CD4-positive, alpha-beta T cell treated with Interleukin-4 for 1 hour (primary cell): ENCODE data around the gene ZBTB3.
"Not testable (repeated sequence)": the region's sequence is repeated elsewhere in the genome, so short reads cannot be mapped to it uniquely, and the experiment has no call there.

Experiments used
- DNase-seq, 2 donors: peaks; one replicate each; pipeline ENCODE4 v3.0.0-alpha.2; 2020 to 2022

The ZBTB3 gene

DNA sequence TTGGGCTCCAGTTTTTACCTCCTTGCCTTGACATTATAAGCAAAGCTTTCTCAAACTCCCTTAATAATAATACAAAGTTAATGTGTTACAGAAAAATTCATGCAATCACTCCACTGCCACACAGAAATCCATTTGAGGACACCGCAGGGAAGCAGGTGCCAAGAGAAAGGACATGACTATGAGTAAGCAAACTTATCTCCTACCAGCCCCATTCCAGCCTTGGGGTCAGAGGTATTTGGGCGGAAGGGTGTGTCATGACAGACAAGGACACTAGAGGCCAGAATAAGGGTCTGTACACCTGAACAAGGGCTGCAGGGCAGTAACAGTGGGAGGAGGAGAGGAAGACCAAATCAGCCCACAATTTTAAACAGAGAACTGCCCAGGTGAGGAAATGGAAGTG lies 40.6 kb downstream of the ZBTB3 start:
- no peak for DNase-seq

- no peak for DNase-seq
Measured at GRCh38 chr11:62712861-62713260, 41.1 kb downstream of the ZBTB3 start.

- DNase-seq: no peak
Measured at GRCh38 chr11:62712276-62712812, 41.6 kb downstream of the ZBTB3 start.

DNA sequence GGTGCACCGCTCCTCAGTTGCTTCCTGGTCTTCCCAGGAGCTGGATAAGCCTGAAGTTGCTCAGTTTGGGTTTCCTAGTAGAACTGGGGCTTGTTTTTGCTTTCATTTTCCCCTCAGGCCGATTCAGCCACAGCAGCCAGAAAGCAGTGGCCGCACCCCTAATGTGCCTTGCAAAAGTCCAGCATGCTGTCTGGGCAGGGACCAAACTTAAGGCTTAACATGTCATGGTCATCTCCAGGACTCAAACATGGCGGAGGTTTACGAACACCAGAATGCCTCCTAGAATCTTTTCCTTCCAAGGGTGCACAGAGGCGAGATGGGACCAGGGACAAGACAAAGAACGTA lies 44.0 kb downstream of the ZBTB3 start:
- DNase-seq: no peak

- peak; percentile 98 to 99 for DNase-seq
Measured at GRCh38 chr11:62709247-62710000, 44.5 kb downstream of the ZBTB3 start.

GRCh38 chr11:62708793-62709192 lies 45.2 kb downstream of the ZBTB3 start:
- DNase-seq: peak; percentile 42 to 61

DNA sequence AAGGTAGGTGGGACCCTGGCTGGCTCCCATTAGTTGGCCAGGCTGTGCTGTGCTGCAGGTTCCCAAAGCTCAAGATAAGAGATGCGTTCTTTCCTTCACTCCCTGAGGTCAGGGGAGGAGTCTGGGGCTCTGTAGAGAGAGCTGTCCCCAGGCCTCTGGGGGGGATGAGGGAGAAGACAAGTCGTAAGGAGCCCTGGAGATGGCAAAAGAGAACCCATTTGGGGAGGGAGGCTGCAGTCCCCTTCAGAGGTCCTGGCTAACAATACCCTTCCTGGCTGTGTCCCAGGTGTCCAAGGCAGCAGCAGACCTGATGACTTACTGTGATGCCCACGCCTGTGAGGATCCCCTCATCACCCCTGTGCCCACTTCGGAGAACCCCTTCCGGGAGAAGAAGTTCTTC lies 45.6 kb downstream of the ZBTB3 start:
- no peak for DNase-seq

DNA sequence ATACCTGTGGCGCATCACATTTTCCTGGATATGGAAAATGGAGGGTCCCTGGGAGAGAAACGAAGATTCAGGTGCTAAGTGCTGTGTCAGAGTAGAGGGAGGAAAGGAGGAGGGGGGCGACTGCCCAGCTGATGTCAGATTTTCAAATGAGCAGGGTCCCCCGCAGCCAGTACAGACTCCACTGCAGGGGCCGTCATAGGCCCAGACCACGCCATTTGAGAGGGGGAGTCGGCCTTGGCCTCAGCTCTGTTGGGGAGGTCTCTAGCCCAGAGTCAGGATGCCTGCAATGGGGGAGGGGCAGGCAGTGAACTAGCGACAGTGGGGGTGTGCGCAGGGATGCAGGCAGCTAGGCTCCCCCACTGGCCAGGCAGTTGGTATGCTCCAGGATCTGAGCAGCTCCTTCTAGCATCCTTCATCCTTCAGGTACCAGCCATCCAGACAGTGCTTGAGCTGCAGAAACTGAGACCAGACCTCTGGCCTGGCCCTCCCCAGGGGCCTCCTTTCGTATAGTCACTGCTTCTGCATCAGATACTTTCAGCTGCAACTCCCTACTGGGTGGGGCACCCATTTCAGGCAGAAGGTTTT lies 46.6 kb downstream of the ZBTB3 start, which contains the start of the genes BSCL2 and GNG3:
TSS of gene BSCL2 (minus strand) at position 148 of the 585 bp plus-strand sequence. CDS start 229 bp downstream, outside the sequence.
TSS of gene GNG3 (plus strand) at position 400 of the 585 bp plus-strand sequence. CDS start 620 bp downstream, outside the sequence.
- DNase-seq: no peak

DNA sequence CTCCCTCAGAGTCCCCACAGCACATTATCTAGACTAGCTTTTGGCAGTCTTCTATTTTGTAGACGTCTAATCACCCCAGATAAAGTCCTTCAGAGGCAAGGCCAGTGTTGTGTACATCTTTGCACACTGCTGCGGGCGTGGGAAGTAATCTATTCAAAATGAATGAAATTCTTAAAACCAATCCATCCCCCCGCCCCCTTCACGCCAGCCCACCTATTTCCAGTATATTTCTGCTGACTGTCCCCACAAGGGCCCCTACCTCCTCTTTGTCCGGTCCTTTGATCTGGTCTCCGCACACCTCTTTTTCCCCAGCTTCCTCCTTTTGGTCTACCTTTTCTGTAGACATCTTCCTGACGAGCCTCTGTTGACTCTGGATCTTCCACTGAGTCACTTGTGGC lies 47.1 kb downstream of the ZBTB3 start:
- no peak for DNase-seq

DNA sequence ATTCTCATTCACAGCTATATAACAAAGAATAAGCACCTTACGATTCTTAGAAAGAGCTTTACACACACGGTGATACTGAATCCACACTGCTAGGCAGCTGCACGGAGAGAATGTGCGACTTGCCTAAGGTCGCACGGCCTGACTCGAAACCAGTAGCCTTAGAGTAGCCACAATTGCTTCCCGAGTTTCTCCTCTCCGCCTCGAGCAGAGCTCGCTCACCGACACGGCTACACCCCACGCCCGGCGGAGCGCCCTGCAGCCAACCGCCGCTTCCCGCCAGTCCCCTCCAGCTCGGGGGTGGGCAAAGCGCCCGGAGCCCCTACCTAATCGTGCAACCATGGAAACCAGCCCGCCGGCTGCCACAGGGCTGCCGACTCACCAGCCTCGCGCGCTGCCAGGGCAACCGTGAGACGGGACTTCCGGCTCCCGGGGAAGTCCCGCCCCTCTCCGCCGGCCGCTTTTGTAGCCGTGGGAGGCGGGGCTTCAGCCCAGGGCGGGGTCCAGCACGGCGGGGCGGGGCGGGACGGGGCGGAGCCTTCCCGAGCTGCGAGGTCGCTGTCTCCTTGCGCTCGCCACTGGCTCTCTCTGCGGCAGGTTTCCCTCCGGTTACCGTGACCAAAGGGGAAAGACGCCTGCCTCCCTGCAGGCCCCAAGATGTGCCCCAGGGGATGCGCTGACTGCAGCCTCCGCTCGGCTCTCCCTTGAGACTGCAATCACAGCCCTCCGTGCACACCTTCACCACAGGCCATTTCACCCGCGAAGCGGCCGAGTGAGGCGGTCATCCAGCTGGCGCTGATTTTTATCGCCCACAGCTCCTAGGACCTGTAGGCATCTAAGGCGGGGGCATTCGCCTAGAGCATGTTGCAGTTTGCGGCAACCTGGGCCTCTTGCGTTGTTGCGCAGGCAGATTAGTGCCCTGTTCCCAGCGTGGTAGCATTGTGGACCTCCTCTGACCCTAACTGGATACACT lies 47.8 kb downstream of the ZBTB3 start:
- peak; percentile 93 to 94 for DNase-seq

DNA sequence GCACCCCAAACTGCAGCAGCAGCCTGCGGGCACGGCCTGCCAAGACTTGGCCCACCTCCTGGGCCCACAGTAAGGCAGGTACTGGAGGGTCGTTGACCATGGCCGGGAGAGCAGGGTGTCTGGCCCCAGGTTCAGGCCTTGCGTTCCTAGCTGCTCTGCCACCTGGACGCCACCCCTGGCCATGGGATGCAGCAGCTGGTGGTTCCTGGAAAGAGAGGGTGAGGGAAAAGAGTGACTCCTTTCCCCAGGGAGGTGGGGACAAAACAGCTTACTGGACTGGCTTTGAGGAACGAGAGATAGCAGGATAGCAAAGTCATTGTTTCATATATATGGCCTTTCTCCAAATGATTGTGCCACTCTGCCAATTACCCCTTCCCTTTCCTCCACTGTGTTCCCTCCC lies 48.5 kb downstream of the ZBTB3 start:
- no peak for DNase-seq

GRCh38 chr11:62703921-62704320 lies 50.0 kb downstream of the ZBTB3 start:
- DNase-seq: not testable (repeated sequence)

GRCh38 chr11:62702246-62702645 lies 51.7 kb downstream of the ZBTB3 start:
- peak in 1 of 2 donors; percentile 38 for DNase-seq
